Measurements from ENCODE around the gene FBXW11.

- no peak for TF ChIP-seq CTCF (IDR thresholded peaks at IDR 0.05)
- no peak for TF ChIP-seq POLR2A (IDR thresholded peaks at IDR 0.05)
Observed at GRCh38 chr5:172052450-172053236, 46.2 kb upstream of the FBXW11 start.

Data from body of pancreas (tissue), 4 donors.